T-cell (primary cell): ENCODE results near the gene METTL23. TPM values are rescaled to one million over a fixed set of nuclear protein-coding genes. Genes with fewer than 3 reads are reported as not detected.
"Not testable (repeated sequence)": the region's sequence is repeated elsewhere in the genome, so short reads cannot be mapped to it uniquely, and the experiment has no call there.

Experiments used
- ATAC-seq, 4 experiments: fragments of 200-7000 bp in 3 of 4; fragments of 150-1000 bp in 1 of 4; cut with Tn5 transposase; replicated peaks in 1 of 4; 1 replicate in 3 of 4; 2 replicates in 1 of 4; pipeline ENCODE4 v1.10.0; 2021; ENCODE audit warnings: moderate library complexity in 3 of 4, mild to moderate bottlenecking in 2 of 4, moderate number of reproducible peaks in 1 of 4
- CTCF ChIA-PET, 2 donors: fragments of 300-600 bp; sonication (Branson Sonifier 250); formaldehyde crosslinking; loops; one replicate each; lab custom pipeline; 2022; ENCODE audit warnings: antibody characterized with exemption in 2 of 2; lab: Charles Lee
- POLR2A ChIA-PET, 2 donors: fragments of 300-600 bp; sonication (Branson Sonifier 250); formaldehyde crosslinking; loops; one replicate each; lab custom pipeline; 2022; ENCODE audit warnings: antibody characterized with exemption in 2 of 2; lab: Charles Lee
- DNase-seq, 35 experiments: peaks; one replicate each; pipeline versions ENCODE4 v3.0.0 to v3.0.0-alpha.2; 2013 to 2023
- H3K27ac ChIP-seq: one replicate; pipeline ENCODE4 v1.5.1; 2013; ENCODE audit warnings: low read length
- H3K27me3 ChIP-seq, 2 experiments: replicated peaks in 1 of 2; 1 replicate in 1 of 2; 2 replicates in 1 of 2; pipeline versions ENCODE4 v1.6.1 to v1.7.0; 2013; ENCODE audit warnings: low read length in 1 of 2, mixed read lengths in 1 of 2; ENCODE audit not compliant: control insufficient read depth in 2 of 2, insufficient read depth in 2 of 2; ENCODE audit errors: extremely low read depth in 1 of 2
- H3K36me3 ChIP-seq, 2 donors: 1 replicate in 1 of 2; 2 replicates in 1 of 2; pipeline versions ENCODE4 v1.6.1 to v1.7.0; 2013; ENCODE audit warnings: low read length in 1 of 2; ENCODE audit not compliant: control insufficient read depth in 2 of 2, insufficient read depth in 1 of 2; ENCODE audit errors: extremely low read depth in 1 of 2
- H3K4me1 ChIP-seq, 2 experiments: 1 replicate in 1 of 2; 2 replicates in 1 of 2; pipeline versions ENCODE4 v1.6.1 to v1.7.0; 2013; ENCODE audit warnings: low read length in 2 of 2, mixed read lengths in 1 of 2; ENCODE audit not compliant: insufficient read depth in 2 of 2, control insufficient read depth in 1 of 2; ENCODE audit errors: extremely low read depth in 1 of 2
- H3K4me3 ChIP-seq, 2 donors: 1 replicate in 1 of 2; 2 replicates in 1 of 2; pipeline versions ENCODE4 v1.5.1 to v1.7.0; 2013; ENCODE audit warnings: mild to moderate bottlenecking in 2 of 2, low read length in 1 of 2, moderate library complexity in 1 of 2; ENCODE audit not compliant: control insufficient read depth in 1 of 2; ENCODE audit errors: extremely low read depth in 1 of 2
- H3K9me3 ChIP-seq: 2 replicates; pipeline ENCODE4 v1.7.0; 2013
- H3K27ac Mint-ChIP-seq, 2 donors: one replicate each; pipeline ENCODE4 v1.8.0; 2020 to 2021; ENCODE audit warnings: mild to moderate bottlenecking in 2 of 2, mixed read lengths in 2 of 2
- H3K27me3 Mint-ChIP-seq, 2 donors: one replicate each; pipeline ENCODE4 v1.8.0; 2021 to 2022; ENCODE audit warnings: mixed read lengths in 2 of 2
- H3K36me3 Mint-ChIP-seq: one replicate; pipeline ENCODE4 v1.8.0; 2021; ENCODE audit warnings: mixed read lengths
- H3K4me1 Mint-ChIP-seq, 3 donors: one replicate each; pipeline ENCODE4 v1.8.0; 2020 to 2022; ENCODE audit warnings: mixed read lengths in 3 of 3, mild to moderate bottlenecking in 1 of 3
- H3K4me3 Mint-ChIP-seq, 3 donors: one replicate each; pipeline ENCODE4 v1.8.0; 2020 to 2022; ENCODE audit warnings: mild to moderate bottlenecking in 3 of 3, mixed read lengths in 3 of 3, moderate library complexity in 3 of 3
- H3K9me3 Mint-ChIP-seq, 3 donors: one replicate each; pipeline ENCODE4 v1.8.0; 2020 to 2022; ENCODE audit warnings: mixed read lengths in 3 of 3
- WGBS: methylation state at CpG from one replicate; pipeline ENCODE4 v1.1.5; 2013; ENCODE audit warnings: missing lambda C conversion rate; ENCODE audit not compliant: insufficient coverage; 5-methylcytosine and 5-hydroxymethylcytosine counted together
- total RNA-seq, 35 experiments: library from RNA in 6 of 35; stranded (reverse) in 6 of 35; fragments of 120-200 nt in 1 of 35; gene quantifications; one replicate each; pipeline versions ENCODE4 v1.2.1 to v1.2.4 and lab custom pipeline; 2013 to 2026

Gene METTL23
- total RNA-seq, 5 donors from 2014 or later (not counting 1 experiment from before 2014, with no cell fraction given) = 46.9 to 70.1 (median 60.0) TPM

DNA sequence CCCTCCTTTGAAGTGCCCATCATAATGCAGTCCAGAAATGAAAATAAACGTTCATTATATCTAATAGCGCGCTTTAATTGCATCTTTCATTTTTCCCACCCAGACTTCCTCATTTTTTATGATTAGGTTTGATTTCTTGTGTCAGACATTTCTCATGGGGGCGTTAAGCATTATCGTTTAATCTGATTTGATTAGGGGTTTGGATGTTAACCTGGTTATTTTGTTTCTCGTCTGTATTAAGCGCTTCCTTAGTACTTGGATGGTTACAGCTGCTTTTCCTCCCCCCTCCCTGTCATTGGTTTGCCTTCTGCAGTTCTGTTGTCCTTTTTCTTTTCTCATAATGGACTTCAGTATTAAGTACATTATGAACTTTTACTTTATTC, 11.8 kb downstream of the METTL23 start:
- peak overlapping the region; percentile 81 to 94 for H3K4me3 ChIP-seq
- ChIA-PET POLR2A (interaction anchor here in 1 of 2 donors (1.0 kb wide), 1 partner anchor 12 kb away, joined by 6 read pairs; the partner anchor contains the start of genes JMJD6 and METTL23), CTCF (interaction anchor here in 1 of 2 donors (0.6 to 2.3 kb wide), 4 partner anchors 12 to 78 kb away, joined by 3 to 8 read pairs (median 6); partner anchors contain the start of genes JMJD6 and METTL23)
- H3K36me3 ChIP-seq = peaks cover 0 to 51% of the 10 kb centered on the region in 2 donors
- no peaks in the 10 kb centered on the region for H3K9me3 Mint-ChIP-seq
- H3K9me3 ChIP-seq = no peaks in the 10 kb centered on the region
- no peaks in the 10 kb centered on the region for H3K27me3 ChIP-seq
- WGBS = no CpG with 5 or more reads among the region's 7 CpGs
- peak overlapping the region; percentile 97 for H3K27ac ChIP-seq
- peaks cover 46 to 52% (median 48%) of the 10 kb centered on the region in 3 donors for H3K4me1 Mint-ChIP-seq
- peaks cover 21 to 37% of the 10 kb centered on the region in 2 experiments for H3K4me1 ChIP-seq
- peak overlapping the region; percentile 97 to 98 for H3K27ac Mint-ChIP-seq
- H3K36me3 Mint-ChIP-seq = peaks cover 45% of the 10 kb centered on the region
- no peak for DNase-seq
- H3K27me3 Mint-ChIP-seq = no peaks in the 10 kb centered on the region
- no peak for ATAC-seq
- H3K4me3 Mint-ChIP-seq = peak overlapping the region; percentile 93 to 95 (median 95)

GRCh38 chr17:76739568-76740115, 13.0 kb downstream of the METTL23 start:
- not testable (repeated sequence) for H3K4me3 ChIP-seq, H3K4me3 Mint-ChIP-seq

DNA sequence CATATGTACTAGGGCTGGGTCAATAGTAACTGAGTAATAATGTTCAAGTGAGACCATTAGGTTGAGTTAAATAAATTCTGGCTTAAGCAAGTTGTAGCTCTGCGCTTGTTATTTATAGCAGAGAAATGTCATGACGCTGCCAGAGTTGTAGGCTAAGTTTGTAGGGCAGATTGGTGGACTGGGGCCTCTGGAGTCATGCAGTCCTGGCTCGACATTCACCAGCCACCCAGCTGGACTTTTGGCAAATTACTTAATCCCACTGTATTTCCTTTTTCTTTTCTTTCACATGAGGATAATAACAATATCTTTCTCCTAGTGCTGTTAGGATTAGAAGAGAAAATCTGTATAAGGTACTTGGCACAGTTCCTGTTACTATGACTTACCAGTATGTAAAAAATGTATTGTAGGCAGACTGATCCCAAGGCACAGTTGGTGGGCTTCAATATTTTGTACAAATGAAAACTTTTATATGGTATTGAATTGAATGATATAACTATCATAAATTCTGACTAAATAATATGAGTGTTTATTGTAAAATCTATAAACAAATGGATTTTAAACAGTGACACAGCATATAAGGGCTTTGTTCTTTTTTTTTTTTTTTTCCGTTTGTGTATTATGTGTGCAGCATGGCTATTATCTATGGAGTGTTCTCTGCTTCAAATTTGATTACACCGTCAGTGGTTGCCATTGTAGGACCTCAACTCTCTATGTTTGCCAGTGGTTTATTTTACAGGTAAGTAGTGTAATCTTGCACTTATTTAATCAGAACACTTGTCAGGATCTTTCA, 13.9 kb downstream of the METTL23 start:
- no peaks in the 10 kb centered on the region for H3K27me3 Mint-ChIP-seq
- Histone ChIP-seq H3K4me3 (no peak overlapping the region), H3K27me3 (no peaks in the 10 kb centered on the region), H3K4me1 (peaks cover 12 to 17% of the 10 kb centered on the region in 2 experiments), H3K36me3 (peaks cover 0 to 50% of the 10 kb centered on the region in 2 donors), H3K27ac (no peak overlapping the region), H3K9me3 (no peaks in the 10 kb centered on the region)
- no peaks in the 10 kb centered on the region for H3K9me3 Mint-ChIP-seq
- 100% methylated on average over 2 of the region's 5 CpGs for WGBS
- POLR2A ChIA-PET = interaction anchor here (0.6 to 0.7 kb wide), 2 partner anchors 15 to 16 kb away, joined by 3 to 4 read pairs; no protein-coding TSS in a partner anchor
- DNase-seq (no peak), ATAC-seq (no peak)
- no peak overlapping the region for H3K27ac Mint-ChIP-seq
- H3K4me3 Mint-ChIP-seq = no peak overlapping the region
- H3K36me3 Mint-ChIP-seq = peaks cover 43% of the 10 kb centered on the region
- H3K4me1 Mint-ChIP-seq = peaks cover 25 to 31% (median 30%) of the 10 kb centered on the region in 3 donors
- CTCF ChIA-PET = no interaction called here

More at GRCh38 chr17:76739568-76740115, 13.0 kb downstream of the METTL23 start:
- 83% methylated on average over 6 of the region's 17 CpGs for WGBS
- peaks cover 12 to 25% of the 10 kb centered on the region in 2 experiments for H3K4me1 ChIP-seq
- H3K9me3 Mint-ChIP-seq, H3K27ac ChIP-seq, DNase-seq, H3K9me3 ChIP-seq, ATAC-seq, H3K27me3 ChIP-seq, H3K27ac Mint-ChIP-seq, H3K27me3 Mint-ChIP-seq: not testable (repeated sequence)
- Mint-ChIP-seq H3K4me1 (peaks cover 34 to 40% (median 36%) of the 10 kb centered on the region in 3 donors), H3K36me3 (peaks cover 41% of the 10 kb centered on the region)
- CTCF ChIA-PET = interaction anchor here in 1 of 2 donors (0.7 to 2.3 kb wide), 2 partner anchors 26 to 1979 kb away, joined by 4 to 8 read pairs; no protein-coding TSS in a partner anchor
- peaks cover 0 to 50% of the 10 kb centered on the region in 2 donors for H3K36me3 ChIP-seq
- POLR2A ChIA-PET = interaction anchor here (0.5 to 0.7 kb wide), 4 partner anchors 15 to 79 kb away, joined by 3 to 6 read pairs (median 4); no protein-coding TSS in a partner anchor

DNA sequence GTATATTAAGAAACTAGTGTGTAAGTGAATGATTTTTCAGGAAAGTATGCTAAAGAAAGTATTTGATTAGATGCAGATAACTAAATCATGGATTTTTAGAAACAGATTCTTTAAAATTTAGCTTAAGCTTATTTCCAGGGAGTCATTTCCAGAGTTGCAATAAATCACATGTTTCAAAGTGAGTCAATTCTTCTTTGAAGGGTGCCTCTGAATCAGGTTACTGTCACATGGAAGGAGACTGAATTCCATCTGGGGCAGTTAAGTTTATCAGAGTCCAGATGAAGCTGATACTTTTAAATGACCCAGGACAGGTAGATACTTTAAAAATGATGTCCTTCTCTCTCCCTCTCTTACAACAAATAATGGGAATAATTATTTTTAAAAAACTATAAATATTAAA, 16.3 kb downstream of the METTL23 start:
- H3K9me3 ChIP-seq = no peaks in the 10 kb centered on the region
- H3K4me1 ChIP-seq = peaks cover 11 to 12% of the 10 kb centered on the region in 2 experiments
- no peak for DNase-seq
- ChIA-PET CTCF (interaction anchor here in 1 of 2 donors (0.5 kb wide), 1 partner anchor 36 kb away, joined by 4 read pairs; no protein-coding TSS in a partner anchor), POLR2A (interaction anchor here in 1 of 2 donors (0.5 kb wide), 2 partner anchors 720 to 859 kb away, joined by 3 to 6 read pairs; no protein-coding TSS in a partner anchor)
- H3K36me3 Mint-ChIP-seq = peaks cover 48% of the 10 kb centered on the region
- peaks cover 6 to 57% of the 10 kb centered on the region in 2 donors for H3K36me3 ChIP-seq
- no peak overlapping the region for H3K27ac ChIP-seq
- no peaks in the 10 kb centered on the region for H3K27me3 Mint-ChIP-seq
- no peaks in the 10 kb centered on the region for H3K9me3 Mint-ChIP-seq
- no peak overlapping the region for H3K4me3 Mint-ChIP-seq
- peaks cover 17 to 31% (median 28%) of the 10 kb centered on the region in 3 donors for H3K4me1 Mint-ChIP-seq
- no peak for ATAC-seq
- H3K27ac Mint-ChIP-seq = no peak overlapping the region
- H3K4me3 ChIP-seq = no peak overlapping the region
- no peaks in the 10 kb centered on the region for H3K27me3 ChIP-seq

DNA sequence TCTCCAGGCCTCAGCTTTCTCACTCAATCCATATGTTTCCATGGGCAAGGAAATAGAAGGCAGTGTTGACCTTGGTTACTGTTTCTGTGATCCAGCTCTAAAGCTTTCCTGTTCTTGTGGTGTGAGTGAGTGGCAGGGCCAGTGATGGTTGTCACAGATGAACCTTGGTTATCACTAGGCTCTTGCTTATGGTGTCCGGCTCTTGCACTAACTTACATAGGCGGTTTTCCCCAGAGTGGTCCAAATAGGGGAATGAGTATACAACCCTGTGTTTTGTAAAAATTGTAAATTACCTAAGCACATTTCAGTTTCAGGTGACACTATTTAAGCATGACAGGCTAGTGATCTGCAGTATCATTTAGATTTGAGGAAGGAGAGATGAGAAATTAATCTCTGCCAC, 18.1 kb downstream of the METTL23 start:
- no peak overlapping the region for H3K27ac Mint-ChIP-seq
- peaks cover 0 to under 1% of the 10 kb centered on the region in 2 experiments for H3K4me1 ChIP-seq
- no peaks in the 10 kb centered on the region for H3K27me3 ChIP-seq
- H3K4me3 Mint-ChIP-seq = no peak overlapping the region
- ChIA-PET CTCF (no interaction called here), POLR2A (no interaction called here)
- peaks cover 58% of the 10 kb centered on the region for H3K36me3 Mint-ChIP-seq
- H3K9me3 Mint-ChIP-seq = no peaks in the 10 kb centered on the region
- no peak overlapping the region for H3K4me3 ChIP-seq
- DNase-seq (no peak), ATAC-seq (no peak)
- peaks cover 6 to 53% of the 10 kb centered on the region in 2 donors for H3K36me3 ChIP-seq
- H3K9me3 ChIP-seq = no peaks in the 10 kb centered on the region
- H3K27me3 Mint-ChIP-seq = no peaks in the 10 kb centered on the region
- WGBS = 100% methylated on average over 1 of the region's 2 CpGs
- peaks cover 5 to 14% (median 12%) of the 10 kb centered on the region in 3 donors for H3K4me1 Mint-ChIP-seq
- no peak overlapping the region for H3K27ac ChIP-seq

DNA sequence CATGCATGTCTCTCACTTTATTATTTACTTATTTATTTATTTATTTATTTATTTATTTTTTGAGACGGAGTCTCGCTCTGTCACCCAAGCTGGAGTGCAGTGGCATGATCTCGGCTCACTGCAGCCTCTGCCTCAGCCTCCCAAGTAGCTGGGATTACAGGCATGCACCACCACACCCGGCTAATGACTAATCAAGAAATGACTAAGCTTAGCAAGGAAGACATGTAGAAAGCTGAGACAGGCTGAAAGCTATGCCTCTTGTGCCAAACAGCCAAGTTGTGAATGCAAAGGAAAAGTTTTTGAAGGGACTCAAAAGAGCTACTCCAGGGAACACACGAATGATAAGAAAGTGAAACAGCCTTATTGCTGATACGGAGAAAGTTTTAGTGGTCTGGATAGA, 19.1 kb downstream of the METTL23 start:
- CTCF ChIA-PET, H3K27me3 Mint-ChIP-seq, H3K9me3 ChIP-seq, H3K4me1 ChIP-seq, H3K27ac ChIP-seq, H3K9me3 Mint-ChIP-seq, H3K4me3 ChIP-seq, ATAC-seq, POLR2A ChIA-PET, H3K27me3 ChIP-seq, DNase-seq, H3K4me3 Mint-ChIP-seq, H3K27ac Mint-ChIP-seq: not testable (repeated sequence)
- peaks cover 61% of the 10 kb centered on the region for H3K36me3 Mint-ChIP-seq
- no CpG with 5 or more reads among the region's 6 CpGs for WGBS
- peaks cover 3 to 13% (median 6%) of the 10 kb centered on the region in 3 donors for H3K4me1 Mint-ChIP-seq
- peaks cover 6 to 53% of the 10 kb centered on the region in 2 donors for H3K36me3 ChIP-seq
